ENCODE data around the gene RAPGEF4.

DNA sequence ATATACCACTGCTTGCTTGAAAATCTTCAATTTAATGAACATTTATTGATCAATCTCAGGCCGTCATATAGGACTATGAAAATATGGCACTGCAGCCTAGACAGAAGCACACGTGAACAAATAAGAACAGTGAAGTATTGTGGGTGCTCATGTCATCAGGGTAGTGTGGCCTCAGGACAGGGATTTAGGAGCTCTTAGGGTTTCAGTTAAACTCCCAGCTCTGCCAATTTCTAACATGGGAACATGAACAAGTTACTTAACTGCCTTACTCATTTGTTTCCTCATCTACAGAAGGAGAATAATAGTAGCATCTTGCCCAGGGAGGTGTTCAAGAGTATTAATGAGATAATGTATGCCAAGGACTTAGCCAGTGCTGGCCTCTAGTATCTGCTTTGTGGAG, 194.0 kb downstream of the RAPGEF4 start:
- TF ChIP-seq, protein P1, sequence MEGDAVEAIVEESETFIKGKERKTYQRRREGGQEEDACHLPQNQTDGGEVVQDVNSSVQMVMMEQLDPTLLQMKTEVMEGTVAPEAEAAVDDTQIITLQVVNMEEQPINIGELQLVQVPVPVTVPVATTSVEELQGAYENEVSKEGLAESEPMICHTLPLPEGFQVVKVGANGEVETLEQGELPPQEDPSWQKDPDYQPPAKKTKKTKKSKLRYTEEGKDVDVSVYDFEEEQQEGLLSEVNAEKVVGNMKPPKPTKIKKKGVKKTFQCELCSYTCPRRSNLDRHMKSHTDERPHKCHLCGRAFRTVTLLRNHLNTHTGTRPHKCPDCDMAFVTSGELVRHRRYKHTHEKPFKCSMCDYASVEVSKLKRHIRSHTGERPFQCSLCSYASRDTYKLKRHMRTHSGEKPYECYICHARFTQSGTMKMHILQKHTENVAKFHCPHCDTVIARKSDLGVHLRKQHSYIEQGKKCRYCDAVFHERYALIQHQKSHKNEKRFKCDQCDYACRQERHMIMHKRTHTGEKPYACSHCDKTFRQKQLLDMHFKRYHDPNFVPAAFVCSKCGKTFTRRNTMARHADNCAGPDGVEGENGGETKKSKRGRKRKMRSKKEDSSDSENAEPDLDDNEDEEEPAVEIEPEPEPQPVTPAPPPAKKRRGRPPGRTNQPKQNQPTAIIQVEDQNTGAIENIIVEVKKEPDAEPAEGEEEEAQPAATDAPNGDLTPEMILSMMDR (conservative IDR thresholded peaks at IDR 0.05; ENCODE audit: low read length) = no peak
- no peak for TF ChIP-seq EZH2phosphoT487 (IDR thresholded peaks at IDR 0.05; ENCODE audit: borderline replicate concordance)
